GM21528 (cell line): ENCODE data around the gene THOP1.
"Not testable (repeated sequence)": the region's sequence is repeated elsewhere in the genome, so short reads cannot be mapped to it uniquely, and the experiment has no call there.

ENCODE experiments used
- ATAC-seq: cut with Tn5 transposase; IDR thresholded peaks from one replicate; pipeline ENCODE4 v1.9.1; 2021; ENCODE audit warnings: mild to moderate bottlenecking, moderate library complexity; ENCODE audit not compliant: unreplicated experiment, low FRiP score

Gene THOP1

DNA sequence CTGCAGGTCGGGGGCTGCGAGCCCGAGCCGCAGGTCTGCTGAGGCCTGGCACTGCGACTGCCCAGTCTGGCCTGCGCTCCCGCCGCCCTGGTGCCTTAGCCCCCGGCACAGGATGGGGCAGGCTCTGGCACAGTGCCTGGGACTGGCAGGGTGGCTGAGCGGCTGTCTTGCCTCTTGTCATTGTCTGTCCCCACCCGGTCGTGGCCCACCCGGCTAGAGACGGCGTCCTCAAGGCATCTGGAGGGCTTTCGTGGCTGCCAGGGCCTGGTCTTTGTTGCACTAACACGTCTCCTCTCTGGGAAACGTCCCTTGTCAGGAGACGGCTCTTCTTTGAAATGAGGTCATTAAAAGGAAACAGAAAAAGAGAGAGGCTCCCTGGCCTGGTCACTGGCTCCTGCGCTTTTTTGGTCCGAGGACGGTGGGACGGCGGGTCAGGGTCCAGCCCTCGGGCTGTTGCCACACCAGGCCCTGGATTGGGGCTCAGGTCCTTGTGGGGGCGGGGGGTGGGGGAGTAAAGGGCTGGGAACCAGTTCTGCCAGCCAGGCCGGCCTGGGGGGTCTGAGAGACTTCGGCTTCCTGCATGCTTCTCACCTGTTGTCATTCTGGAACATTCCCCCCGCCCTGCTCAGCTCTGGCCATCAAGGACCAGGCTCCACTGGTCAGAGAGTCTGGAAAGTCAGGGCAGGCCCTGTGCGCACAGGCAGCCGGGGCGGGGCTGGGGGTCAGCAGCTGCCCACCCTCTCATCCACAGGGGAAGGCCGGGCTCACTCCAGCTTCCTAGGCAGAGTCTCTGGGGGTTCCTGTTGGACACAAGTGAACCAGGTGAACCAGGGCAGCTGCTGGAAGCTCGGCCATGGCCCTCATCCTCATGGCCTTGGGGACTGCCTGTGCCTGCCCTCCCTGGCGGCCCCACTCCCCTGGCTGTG lies 28.2 kb downstream of the THOP1 start:
- no peak for ATAC-seq

DNA sequence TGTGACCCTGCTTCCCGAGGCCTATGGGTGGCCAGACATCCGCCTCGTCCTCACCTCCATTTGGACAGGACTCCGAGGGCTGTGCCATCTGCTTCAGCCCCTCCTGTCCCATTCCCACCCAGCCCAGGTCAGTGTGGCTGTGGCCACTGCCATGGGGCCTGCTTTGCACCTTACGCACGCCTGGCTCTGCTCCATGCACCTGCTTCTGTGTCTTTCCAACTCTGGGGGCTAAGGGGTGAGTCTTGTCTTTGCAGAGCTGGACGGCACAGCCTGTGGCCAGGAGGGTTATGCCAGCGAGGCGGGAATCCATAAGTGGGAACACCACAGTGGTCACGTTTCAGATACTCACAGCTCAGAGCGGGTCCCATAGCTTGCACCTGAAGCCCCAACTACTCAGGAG lies 29.1 kb downstream of the THOP1 start:
- ATAC-seq = no peak

GRCh38 chr19:2815191-2815614 lies 29.9 kb downstream of the THOP1 start:
- ATAC-seq = no peak

DNA sequence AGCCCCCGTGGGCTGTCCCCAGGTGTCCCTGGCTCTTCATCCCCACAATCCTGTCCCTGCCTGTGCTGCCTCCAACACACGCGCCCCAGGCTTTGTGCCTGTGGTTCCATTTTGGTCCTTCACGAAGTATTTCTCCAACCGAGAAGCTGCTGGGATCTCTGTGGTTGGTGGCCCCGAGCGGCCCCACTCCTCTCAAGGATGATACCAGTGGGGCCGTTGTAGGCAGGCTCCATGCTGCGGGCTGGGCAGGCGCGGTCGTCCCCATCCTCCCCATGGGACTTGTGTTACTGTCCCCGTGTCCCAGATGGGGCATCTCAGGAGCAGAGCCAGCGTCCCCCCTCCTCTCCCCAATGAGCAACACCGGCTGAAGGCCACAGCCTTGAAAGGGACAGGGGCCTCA lies 30.6 kb downstream of the THOP1 start:
- ATAC-seq = no peak

- no peak for ATAC-seq
Observed at GRCh38 chr19:2816641-2817040, 31.3 kb downstream of the THOP1 start.

DNA sequence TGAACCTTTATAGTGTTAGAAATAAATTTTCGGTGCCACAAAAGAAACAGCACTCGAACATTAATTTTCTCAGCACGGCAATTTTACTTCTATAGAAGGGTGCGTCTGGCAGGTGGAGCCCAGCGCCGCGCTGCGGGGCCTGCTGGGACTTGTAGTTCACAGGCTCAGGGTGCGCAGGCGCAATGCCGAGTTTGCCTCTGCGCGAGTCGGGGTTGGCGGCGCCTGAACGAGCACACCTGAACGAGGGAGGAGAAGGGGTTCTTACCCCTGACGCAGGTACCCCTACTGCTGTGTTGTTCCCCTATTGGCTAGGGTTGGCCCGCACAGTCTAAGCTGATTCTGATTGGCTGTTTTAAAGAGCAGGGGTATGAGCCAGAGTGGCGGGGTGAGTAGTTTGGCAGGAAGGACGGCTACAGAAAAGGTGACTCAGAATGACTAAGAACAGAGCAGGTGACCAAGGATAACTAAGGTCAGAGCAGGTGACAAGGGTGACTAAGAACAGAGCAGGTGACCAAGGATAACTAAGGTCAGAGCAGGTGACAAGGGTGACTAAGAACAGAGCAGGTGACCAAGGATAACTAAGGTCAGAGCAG lies 32.0 kb downstream of the THOP1 start:
- ATAC-seq = not testable (repeated sequence)

DNA sequence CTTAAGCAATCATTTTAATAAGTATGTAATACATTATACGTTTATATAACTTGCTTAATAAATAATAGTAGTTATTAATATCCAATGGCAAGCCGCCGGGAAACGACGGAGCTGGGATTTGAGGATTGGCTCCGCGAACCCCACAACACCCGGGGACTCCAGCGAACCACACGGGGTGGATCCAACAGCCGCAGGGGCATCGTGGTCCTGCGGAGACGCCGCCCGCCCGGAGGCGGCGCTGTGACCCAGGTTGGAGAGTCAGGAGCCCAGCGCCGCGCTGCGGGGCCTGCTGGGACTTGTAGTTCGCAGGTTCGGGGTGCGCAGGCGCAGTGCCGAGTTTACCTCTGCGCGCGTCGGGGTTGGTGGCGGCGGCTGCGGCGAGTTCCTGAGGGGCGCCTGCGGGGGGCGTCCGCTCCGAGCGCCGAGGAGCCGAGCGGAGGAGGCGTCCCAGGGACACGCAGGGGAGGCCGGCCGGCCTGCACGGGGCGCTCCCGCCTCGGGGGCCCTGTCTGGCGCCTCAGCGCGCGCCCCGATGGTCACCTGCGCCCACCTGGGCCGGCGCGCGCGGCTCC lies 34.3 kb downstream of the THOP1 start, which contains the start of gene ZNF554:
Gene ZNF554 (plus strand): TSS at position 329 of the 572 bp plus-strand sequence. CDS start 204 bp downstream, at position 533.
- peak; percentile 81 for ATAC-seq

GRCh38 chr19:2820112-2820702 lies 34.9 kb downstream of the THOP1 start:
- ATAC-seq = peak; percentile 34

DNA sequence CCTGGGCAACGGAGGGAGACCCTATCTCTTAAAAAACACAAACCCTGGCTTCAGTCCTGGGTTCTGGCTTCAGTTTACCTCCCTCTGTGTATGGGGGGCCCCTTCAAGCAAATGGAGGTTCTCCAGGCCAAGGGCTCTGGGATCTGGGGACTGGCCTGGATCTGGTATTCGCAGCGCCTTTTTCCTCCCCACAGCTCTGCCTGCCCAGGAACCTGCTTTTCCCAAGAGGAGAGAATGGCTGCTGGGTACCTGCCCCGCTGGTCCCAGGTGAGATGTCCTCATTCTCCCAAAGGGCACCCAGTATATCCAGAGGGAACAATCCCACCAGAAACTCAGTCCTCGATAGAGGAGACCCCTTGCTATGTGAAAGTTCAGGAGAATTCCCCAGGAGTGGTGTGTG lies 37.5 kb downstream of the THOP1 start:
- ATAC-seq = no peak

- no peak for ATAC-seq
Observed at GRCh38 chr19:2823646-2824045, 38.3 kb downstream of the THOP1 start.

DNA sequence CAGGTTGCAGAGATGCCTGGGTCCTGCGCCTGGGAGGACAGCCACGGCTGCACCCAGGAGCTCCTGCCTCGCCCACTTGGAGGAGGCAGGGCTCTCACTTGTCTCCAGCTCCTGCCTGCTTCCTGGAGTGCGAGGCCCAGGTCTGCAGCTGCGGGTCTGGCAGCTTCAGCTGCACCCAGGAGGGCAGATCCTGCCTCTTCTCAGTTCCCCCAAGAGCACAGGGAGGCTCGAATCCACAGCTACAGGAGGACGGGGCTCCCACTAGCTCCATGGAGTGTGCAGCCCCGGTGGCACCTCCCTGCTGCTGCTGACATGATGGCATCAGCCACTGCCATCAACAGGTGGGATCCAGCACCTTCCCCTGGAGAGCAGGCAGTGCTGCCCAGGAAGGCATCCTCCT lies 38.8 kb downstream of the THOP1 start:
- ATAC-seq = no peak

DNA sequence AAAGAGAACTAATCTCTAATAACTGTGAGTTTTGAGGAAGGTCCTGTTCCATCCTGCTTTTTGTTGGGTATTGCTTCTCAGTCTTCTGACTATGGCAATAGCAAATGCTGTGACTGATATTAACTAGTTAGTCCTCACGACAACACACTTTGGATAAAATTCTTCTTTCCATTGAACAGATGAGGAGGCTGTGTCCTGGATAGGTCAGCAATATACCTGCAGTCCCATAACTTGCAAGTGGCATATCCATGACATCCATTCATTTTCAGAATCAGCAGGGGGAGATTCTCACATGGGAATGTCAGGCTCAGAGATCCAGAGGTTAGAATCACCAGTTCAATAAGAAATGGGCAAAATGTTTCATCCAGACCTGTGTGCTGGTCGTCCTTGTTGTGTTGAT lies 41.7 kb downstream of the THOP1 start:
- no peak for ATAC-seq

- no peak for ATAC-seq
Observed at GRCh38 chr19:2827840-2828489, 42.7 kb downstream of the THOP1 start.

GRCh38 chr19:2834294-2834871 lies 49.1 kb downstream of the THOP1 start:
- ATAC-seq = no peak

GRCh38 chr19:2837430-2837829 lies 52.1 kb downstream of the THOP1 start:
- ATAC-seq = no peak

DNA sequence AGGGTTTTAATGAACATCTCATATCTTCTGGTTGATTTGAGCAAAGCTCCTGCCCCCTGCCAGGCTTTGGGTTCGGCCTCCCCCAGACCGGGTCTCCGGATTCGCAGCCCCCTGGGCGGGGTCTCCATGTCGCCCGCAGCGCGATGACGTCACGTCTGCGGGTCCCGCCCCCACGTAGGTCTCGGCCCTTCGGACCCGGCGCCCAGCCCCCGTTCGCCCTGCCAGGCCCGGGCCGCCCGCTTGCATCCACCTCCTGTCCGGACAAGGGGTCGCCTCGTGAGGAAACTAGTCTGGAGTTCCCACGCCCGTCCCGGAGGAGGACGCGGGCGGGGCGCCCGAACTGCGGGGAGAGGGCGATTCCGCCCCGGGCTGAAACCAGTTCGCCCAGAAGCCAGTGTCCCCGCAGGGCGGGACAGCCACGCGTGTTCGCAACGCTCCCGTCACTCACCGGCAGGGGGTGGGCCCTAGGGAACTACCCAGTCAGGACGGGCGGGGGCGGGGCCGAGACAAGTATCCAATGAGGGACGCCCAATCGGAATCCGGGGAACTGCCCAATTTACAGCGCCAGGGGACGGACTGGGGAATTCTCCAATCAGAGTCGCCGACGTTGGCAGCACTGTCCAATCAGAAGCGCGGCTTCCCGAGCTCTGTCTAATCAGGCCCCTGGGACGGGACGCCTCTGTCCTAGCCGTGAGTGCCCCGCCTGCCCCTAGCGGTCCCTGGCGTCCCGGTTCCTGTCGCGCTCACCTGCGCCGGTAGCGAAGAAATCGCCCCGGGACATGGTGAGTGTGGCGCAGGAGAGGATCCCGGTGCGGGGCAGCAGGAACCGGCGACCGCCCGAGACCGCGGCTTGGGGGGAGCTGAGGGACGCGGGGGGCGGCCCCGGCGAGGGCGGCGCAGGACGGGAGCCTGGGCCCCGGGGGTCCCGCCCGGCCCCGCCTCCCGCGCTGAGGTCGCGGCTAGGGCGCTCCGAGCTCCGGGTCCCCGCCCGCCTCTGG lies 55.8 kb downstream of the THOP1 start, which contains the start of gene ZNF555:
Gene ZNF555 (plus strand): TSS at position 682 of the 998 bp plus-strand sequence. CDS start 98 bp downstream, at position 780.
- peak; percentile 90 for ATAC-seq

DNA sequence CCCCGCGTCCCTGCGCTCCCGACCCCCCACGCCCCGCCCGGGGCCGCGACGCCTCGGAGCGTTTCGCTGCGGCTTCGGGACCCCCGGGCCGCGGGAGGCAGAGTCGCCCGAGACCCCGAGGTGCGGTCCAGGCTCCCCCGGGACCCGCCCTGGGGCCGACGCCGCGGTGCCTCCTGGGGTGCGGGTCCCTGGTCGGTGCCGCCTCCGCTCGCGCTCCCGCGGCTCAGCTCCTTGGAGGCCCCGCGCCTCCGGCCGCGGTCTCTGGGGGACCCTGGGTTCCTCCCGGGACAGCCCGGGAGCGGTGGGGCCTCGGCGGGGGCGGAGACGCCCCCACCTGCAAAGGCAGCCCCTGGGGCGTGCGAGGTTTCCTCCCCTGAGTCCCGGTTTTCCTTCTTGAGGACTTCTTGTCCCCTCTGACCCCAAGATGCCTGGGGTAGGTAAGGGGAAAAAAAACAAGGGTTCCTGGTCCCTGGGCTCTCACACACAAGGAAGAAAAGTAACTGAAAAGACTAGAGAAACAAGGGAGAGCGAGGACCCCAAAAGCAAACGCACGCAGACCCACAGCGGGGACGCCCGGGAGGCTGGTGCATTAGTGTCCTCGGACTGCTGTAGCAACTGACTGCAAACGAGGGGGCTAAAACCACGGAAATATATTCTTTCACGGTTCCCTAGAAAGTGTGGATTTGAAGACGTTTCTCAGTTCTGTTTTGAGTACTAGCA lies 56.7 kb downstream of the THOP1 start:
- peak; percentile 13 for ATAC-seq

DNA sequence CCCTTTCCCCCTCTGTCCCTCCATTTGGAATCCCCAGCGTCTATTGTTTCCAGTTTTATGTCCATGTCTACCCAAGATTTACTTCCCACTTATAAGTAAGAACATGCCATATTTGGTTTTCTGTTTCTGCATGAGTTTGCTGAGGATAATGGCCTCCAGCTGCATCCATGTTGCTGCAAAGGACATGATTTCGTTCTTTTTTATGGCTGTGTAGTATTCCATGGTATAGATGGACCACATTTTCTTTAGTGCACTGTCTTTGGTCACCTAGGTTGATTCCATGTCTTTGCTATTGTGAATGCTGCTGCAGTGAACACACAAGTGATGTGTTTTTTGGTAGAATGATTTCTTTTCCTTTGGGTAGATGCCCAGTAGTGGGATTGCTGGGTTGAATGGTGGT lies 59.8 kb downstream of the THOP1 start:
- no peak for ATAC-seq
